Activated CD8-positive, alpha-beta memory T cell treated with anti-CD3 and anti-CD28 coated beads, Interleukin-2, amount 50 U/mL, for 1 hour (primary cell): ENCODE measurements around the gene TXNDC16.

Experiments used
- DNase-seq: peaks from one replicate; pipeline ENCODE4 v3.0.0-alpha.2; 2020; ENCODE audit errors: extremely low read depth

TXNDC16 gene

DNA sequence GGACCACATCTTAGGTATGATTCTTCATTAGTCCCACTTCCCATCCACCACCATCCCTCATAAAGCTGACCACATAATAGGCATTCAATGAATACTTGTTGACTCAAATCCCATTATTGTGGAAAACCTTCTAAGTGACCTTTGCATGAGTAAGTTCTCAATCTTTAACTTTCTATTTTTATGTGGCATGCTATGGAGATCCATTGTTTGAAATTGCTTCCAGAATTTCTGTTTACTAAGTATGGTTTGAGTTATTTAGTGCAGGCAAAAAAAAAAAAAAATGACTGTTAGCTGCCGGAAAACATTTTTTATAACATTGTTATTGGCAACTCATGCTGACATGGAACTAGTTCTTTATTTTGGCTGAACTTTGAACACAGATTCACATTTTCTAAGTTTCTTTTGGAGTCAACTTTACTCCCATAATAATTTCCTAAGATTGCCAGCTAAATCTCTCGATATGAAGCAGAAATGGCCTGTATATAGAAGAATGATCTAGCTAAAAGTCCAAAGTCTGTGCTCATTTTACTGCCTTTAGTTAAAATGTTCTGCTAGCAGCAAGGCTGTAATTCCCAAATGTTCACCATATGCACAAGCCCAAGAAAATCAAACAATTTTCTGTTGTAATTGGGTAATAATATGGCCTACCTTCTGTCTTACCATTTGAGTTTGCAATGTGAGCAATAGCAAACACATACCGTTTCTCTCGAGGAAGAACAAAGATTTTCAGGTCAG, 160.3 kb downstream of the TXNDC16 start:
- no peak for DNase-seq
